NCI-H1092 (cell line): ENCODE results near the gene DEFB131B.
"Not testable (repeated sequence)": the region's sequence is repeated elsewhere in the genome, so short reads cannot be mapped to it uniquely, and the experiment has no call there.

ENCODE experiments used
- DNase-seq: peaks from one replicate; lab custom pipeline; 2025; lab: John Stamatoyannopoulos, UW

Gene DEFB131B

GRCh38 chr11:71878059-71878458 is at the start of gene DEFB131B:
DEFB131B (plus strand) TSS chr11:71878453; CDS start chr11:71878453, 0 bp downstream.
- DNase-seq, result not testable (repeated sequence)

- not testable (repeated sequence) for DNase-seq
Measured at GRCh38 chr11:71829247-71829646, 49.0 kb upstream of the DEFB131B start.

- not testable (repeated sequence) for DNase-seq
Measured at GRCh38 chr11:71829686-71830085, 48.6 kb upstream of the DEFB131B start.

- DNase-seq, result not testable (repeated sequence)
Measured at GRCh38 chr11:71832811-71833210, 45.4 kb upstream of the DEFB131B start, which contains the start of gene DEFB108B. DEFB108B (plus strand) TSS chr11:71833200; CDS start chr11:71833200, 0 bp downstream.

- not testable (repeated sequence) for DNase-seq
Measured at GRCh38 chr11:71842720-71843119, 35.5 kb upstream of the DEFB131B start.

- DNase-seq, result not testable (repeated sequence)
Measured at GRCh38 chr11:71843355-71843754, 34.9 kb upstream of the DEFB131B start.

- DNase-seq, result no peak
Measured at GRCh38 chr11:71843858-71844257, 34.4 kb upstream of the DEFB131B start.

GRCh38 chr11:71853895-71854294 is 24.4 kb upstream of the DEFB131B start:
- DNase-seq, result not testable (repeated sequence)

- not testable (repeated sequence) for DNase-seq
Measured at GRCh38 chr11:71855880-71856279, 22.4 kb upstream of the DEFB131B start.

GRCh38 chr11:71860835-71861234 is 17.4 kb upstream of the DEFB131B start:
- not testable (repeated sequence) for DNase-seq

- DNase-seq, result peak; percentile 26
Measured at GRCh38 chr11:71863978-71864627, 14.2 kb upstream of the DEFB131B start.

GRCh38 chr11:71867209-71867608 is 11.0 kb upstream of the DEFB131B start:
- not testable (repeated sequence) for DNase-seq

- DNase-seq, result not testable (repeated sequence)
Measured at GRCh38 chr11:71869931-71870330, 8.3 kb upstream of the DEFB131B start.

GRCh38 chr11:71870661-71871060 is 7.6 kb upstream of the DEFB131B start:
- DNase-seq, result not testable (repeated sequence)

GRCh38 chr11:71876262-71876661 is 2.0 kb upstream of the DEFB131B start:
- not testable (repeated sequence) for DNase-seq

GRCh38 chr11:71885806-71886205 is 7.6 kb downstream of the DEFB131B start:
- DNase-seq, result not testable (repeated sequence)

GRCh38 chr11:71888335-71889010 is 10.2 kb downstream of the DEFB131B start:
- not testable (repeated sequence) for DNase-seq

GRCh38 chr11:71889181-71889872 is 11.1 kb downstream of the DEFB131B start:
- not testable (repeated sequence) for DNase-seq

GRCh38 chr11:71895961-71896360 is 17.7 kb downstream of the DEFB131B start:
- no peak for DNase-seq

GRCh38 chr11:71901137-71901536 is 22.9 kb downstream of the DEFB131B start:
- DNase-seq, result not testable (repeated sequence)

GRCh38 chr11:71908218-71908617 is 30.0 kb downstream of the DEFB131B start:
- DNase-seq, result no peak

- not testable (repeated sequence) for DNase-seq
Measured at GRCh38 chr11:71910775-71911174, 32.5 kb downstream of the DEFB131B start.
